Brain pericyte (primary cell): Measurements from ENCODE around the gene HUWE1.
A peak's percentile ranks its signal among the peaks of the same experiment; 100 is the strongest.

Source experiments
- DNase-seq: peaks from one replicate; pipeline ENCODE4 v3.0.0-alpha.2; 2012; ENCODE audit warnings: low read depth, low spot score

The HUWE1 gene

DNA sequence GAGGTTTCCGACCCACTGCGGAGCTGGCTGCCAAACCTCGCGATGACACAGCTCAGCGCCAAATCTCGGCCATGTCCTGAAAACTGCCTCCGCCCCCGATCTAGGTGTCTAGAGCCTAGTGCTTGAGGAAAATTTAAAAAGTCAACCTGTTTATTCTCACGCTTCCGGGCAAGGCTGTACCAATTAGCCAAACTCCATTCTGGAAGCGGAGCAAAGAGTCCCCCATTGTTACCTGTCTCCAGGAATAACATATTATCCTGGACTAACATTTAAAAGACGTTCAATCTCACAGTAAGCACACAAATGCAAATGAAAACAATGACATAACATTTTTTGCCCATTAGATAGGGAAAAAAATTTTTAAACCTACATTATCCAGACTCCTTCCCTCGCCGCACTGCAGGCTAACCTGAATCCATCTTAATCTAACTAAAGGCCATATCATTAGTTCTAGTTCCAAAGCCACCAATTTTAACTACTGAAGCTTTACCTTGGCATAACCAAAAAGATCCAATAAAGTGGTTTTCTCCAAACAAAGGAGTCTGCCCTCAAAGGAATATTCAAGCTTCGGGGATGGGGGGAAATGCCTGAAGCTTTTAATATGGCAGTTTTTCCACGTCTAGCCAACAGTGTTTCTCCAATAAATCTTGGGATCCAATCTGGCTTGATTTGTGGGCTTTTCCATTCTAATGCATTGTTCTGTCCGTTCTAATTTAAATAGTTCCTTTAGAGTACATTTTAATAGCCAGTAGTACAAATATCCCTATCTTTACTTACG, 1.9 kb downstream of the HUWE1 start:
- no peak for DNase-seq

DNA sequence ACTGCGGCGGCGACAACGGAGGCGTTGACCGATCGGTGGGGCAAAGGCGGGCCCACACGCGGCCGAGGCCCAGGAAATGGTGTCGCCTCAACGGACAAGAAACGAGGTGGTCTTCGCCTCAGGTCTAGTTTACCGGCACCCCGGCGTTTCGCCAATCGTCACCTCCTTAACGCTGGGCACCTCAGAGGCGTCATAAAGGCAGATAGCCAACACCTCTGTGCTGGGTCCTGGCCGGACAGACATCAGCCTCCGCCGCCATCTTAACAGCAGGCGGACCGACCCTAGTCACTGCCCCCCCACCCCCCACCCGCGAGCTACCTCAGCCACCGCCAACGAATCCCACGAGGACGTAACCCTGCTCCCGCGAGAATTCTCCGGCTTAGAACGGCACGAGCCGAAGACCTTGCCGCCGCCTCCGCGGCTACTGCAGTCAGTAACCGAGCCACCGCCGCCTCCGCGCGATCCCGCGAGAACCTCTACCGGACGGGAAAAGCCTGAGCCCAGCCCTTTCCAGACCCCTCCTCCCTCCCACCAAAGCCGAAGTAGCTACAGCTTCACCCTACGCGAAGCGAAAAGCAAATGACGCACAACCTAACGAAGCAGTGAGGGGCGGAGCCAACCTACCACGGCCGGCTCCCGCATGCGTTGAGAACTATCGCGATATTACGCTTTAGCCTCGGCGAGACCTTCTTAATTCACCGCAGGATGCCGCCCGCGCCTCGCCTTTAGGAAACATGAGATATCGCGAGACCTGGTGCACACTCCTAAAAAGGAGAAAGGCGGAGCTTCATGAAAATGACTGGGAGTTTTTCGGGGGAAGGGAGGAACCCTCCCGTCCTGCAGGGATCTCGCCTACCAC, 2.7 kb downstream of the HUWE1 start:
- peak; percentile 97 for DNase-seq

DNA sequence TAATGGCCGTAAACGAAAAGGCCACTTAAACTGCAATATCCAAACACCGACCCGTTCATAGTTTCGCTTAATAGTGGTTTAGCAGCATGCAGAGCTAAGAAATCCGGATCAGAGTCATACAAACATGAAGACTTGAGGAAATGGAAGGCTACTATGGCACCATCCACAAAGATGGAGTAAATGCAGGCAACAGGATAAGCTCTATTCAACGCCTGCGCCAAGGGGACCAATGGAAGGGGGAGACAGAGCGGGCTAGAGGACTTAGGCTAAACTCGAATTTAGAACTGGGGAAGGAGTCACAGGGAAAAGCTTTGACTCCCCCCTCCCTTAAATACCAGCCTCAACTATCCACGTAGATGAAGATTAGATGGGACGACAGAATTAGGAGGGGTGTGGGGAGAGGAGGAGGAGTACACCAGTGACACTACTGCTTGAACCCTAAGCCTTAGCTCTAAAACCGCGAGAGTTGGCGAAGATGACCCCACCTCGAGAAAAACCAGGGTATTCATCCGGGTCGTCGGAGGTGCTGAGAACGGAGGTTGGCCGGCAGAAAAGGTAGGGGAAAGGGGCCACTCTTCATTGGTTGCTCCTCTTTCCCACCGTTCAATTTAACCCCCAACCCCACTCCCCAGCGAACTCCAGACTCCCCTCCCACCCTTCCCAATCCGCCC, 3.5 kb downstream of the HUWE1 start:
- peak; percentile 7 for DNase-seq

DNA sequence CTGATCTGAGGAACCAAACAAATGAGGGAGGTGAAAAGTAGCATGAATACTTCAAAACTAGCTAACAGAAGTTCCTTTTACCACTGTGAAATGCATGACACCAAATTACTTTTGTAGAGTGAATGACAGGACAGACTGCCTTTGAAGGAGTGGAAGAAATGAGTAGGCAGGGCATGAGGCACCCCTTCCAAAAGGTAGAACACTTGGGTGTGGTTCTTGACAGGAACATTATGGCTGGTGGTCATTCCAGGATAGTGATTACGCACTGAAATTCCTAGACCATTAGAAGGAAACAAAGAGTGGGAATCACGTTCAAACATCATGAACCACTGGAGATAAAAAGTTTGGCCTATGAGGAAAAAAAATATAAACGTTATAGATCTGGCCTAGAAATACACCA, 4.9 kb downstream of the HUWE1 start:
- DNase-seq: no peak

DNA sequence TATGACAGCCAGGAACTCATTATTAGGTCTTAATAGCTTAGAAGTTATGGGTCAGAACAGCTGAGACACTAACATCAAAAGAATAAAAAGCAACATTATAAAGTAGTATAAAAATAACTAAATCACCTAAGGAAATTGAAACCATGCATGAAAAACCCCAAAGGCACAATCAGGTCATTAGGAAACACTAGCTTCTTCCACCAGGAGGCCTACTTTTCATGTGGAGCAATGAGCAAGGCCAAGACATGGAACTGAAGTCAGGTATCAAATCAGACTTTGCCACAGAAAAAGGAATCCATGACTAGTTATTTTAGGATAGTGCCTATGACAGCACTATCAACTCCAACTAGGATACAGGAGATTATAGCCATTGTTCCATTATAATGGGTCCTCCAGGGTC, 7.9 kb downstream of the HUWE1 start:
- DNase-seq: no peak

DNA sequence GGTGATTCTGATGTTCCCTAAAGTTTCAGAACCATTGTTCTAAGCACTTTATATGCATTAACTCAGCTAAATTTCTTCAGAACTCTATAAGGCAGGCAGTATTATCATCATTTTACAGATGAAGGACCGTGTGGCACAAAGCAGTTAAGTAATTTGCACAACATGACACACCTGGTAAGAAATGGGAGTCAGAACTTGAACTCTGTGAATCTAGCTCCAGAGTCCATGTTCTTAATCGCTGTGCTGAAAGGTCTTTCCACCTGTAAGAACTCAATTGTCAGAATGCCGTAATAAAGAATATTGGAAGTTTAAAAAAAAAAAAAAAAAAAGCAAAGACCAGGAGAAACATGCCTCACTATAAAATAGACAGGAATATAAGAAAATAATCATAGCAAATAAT, 9.2 kb downstream of the HUWE1 start:
- DNase-seq: no peak

DNA sequence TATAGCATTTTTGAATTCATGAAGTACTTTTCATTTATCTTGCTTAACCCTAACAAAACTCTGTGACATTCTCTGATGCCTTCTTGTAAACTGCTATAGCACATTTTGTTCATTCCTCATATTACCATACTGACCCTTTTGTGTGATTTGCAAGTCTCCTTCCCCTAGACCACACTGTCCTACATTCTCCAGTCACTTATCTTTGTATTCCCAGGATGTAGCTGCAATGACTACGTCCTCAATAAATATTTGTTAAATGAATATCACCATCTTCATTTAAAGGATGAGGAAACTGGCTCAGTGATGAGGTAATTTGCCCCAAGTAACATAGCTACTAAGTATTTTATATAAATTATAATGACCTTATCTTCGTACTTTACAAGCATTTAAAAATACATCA, 11.9 kb downstream of the HUWE1 start:
- DNase-seq: no peak

DNA sequence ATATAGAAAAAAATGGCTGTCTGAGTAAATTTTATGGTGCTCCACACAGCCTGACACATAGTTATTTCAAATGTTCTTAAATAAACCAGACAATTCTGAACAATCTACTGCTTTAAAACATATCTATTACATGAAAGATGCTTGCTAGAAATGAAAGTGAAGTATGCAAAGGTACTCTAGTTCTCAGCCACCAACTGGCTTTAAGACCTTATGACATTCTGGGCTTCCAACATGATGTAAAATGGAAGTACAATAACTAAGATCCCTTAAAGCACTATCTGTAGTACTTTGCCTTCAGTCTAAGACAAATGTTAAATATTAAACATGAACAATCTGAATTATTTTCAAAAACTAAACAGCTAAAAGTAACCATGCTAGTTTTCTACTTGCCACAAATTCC, 17.3 kb downstream of the HUWE1 start:
- DNase-seq: no peak

DNA sequence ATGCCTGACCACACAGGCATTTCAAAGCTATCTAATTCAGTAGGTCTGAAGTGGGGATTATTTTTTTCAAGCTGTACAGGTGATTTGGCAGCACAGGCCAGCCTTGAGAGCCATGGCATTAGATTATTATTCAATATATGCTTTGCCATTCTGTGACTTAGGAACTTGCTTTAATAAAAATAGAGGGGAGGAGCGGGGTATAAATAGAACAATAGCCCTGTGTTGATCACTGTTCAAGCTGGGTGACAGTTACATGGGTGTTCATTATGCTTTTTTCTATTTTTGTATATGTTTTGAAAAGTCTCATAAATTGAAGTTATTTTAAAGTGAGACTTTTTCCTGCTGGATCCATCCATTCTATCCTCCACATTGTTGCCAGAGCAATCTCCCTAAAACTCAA, 20.3 kb downstream of the HUWE1 start:
- DNase-seq: no peak

DNA sequence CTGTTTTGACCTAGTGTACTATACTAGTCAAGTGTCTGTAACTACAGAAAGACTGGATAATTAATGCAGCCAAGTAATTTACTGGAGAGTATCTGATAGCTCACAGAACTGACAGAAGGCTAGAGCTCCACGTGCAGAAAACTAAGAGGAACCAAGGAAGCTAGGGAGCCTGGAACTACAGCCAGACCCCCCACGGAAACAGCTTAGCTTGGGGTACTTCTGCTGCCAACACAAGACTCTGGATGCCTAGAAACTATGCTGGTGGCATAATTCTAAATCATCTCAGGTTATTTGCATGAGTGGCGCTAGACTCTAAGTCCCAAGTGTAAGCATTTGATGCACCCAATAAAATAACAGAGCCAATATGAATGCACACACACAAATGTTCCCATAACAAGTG, 26.5 kb downstream of the HUWE1 start:
- no peak for DNase-seq

DNA sequence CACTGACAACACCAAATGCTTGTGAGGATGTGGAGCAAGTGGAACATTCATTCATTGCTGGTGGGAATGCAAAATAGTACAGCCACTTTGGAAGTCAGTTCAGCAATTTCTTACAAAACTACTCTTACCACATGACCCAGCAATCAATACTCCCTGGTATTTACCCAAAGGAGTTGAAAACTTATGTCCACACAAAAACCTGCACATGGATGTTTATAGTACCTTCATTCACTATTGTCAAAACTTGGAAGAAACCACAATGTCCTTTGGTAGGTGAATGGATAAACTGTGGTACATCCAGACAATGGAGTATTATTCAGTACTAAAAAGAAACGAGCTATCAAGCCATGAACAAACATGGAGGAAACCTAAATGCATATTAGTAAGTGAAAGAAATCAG, 27.5 kb downstream of the HUWE1 start:
- DNase-seq: no peak

DNA sequence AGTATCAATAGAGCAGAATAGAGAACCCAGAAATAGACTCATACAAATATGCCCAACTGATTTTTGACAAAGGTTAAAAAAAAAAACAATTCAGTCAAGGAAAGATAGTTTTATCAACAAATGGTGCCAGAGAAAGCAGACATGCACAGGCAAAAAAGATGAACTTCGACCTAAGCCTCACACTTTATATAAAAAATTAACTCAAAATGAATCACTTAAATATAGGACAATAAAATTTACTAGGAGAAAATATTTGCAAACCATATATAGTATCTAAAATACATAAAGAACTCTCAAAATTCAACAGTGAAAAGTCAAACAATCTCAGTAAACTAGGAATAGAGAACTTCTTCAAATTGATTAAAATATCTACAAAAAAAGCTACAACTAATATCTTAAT, 29.7 kb downstream of the HUWE1 start:
- DNase-seq: no peak

DNA sequence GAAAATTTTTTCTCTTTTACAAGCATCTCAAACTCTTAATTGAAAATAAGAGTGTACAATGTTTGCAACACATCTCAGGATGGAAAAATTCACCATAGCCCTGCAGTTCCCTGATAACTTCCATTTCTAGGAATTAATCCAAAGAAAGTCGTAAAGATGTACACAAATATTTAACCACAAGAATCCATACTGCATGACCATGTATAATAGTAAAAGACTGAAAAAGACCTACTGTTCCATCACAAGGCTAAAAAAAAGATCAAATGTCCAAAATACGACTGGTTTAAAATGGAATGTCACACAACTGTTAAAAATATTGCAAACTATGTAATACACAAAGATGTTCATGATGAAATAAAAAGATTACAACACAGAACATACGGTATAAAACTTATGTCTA, 32.1 kb downstream of the HUWE1 start:
- DNase-seq: no peak

DNA sequence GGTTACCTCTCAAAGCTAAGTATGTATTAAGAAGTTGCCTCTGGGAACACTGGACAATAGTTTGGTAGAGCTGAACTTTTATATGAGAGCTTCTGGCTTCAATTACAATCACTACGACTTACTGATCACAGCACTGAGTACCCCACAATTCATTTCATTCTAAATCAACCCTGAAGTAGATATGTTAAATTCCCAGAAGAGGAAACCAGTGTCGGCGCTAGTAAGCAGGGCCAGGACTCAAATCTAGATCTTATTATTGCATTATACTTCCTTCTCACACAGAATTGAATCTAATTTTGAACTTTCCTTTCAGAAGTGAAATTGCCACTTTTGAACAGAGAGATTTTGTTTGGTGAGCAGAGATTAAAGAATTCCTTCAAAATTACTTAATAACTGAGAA, 41.8 kb downstream of the HUWE1 start:
- no peak for DNase-seq

DNA sequence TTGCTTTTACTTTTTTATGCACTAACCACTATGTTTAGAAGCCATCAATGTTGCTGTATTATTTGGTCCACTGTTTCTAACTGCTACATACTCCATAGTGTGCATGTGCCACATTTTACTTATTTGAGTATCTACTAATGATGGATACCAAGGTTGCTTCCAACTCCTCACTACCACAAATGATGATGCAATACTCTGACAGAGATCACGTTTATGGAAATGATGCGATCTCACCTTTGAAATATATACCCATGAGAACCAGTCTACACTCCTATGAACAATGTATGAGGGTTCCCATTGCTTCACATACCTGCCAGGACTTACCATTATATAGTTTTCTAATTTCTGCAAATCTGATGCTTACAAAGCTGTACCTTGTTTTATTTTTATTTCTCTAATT, 44.2 kb downstream of the HUWE1 start:
- DNase-seq: no peak

DNA sequence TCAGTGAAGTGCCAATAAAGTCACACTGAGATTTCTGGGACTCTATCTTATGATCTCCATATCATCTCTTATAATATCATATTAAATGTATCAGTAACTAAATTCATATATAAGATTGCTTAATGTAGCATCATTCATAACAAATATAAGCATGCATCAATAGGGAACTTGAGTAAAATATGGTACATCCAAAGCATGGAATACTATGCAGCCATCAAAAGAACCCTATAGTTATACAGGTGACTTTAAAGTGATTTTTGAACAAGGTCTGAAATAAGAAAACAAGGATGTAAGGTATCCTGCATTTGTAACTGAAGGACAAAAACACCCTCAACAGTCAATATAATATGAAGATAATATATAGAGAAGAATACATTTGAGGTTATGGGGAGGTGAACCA, 47.3 kb downstream of the HUWE1 start:
- DNase-seq: no peak

DNA sequence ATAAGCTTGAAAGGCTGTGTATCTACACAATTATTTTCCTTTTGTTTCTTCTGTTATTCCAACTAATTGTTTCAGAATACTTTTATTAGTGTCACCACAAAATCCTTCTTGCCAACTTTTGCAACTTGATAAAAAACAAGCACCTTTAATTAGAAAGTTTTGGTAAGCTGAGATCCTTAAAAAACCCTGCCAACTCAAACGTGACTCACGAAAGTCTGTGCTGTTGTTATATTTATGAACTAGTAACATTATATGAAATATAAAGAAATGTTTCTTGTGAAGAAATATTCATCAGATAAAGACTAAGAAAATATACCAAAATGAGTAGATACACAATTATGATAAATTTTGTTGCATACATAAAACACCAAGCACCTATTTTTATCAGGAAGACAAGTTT, 49.0 kb downstream of the HUWE1 start:
- no peak for DNase-seq

DNA sequence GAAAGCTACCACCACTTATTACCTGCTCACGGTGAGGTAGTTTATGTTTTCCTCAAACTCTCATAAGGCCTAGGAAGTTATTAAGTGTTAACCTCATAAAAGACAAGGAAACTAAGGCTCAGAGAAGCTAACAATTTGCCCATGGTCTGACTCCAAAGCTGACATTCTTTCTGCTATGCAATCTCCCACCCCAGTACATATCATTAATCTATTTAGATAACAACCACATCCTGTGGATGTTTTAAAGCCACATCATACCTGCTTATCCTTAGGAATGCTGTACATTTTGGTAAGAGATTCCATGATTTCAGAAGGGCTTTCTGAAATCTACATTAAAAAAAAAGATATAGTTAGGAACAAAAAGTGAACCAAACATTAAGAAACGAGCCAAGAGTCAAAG, 55.4 kb downstream of the HUWE1 start:
- no peak for DNase-seq

DNA sequence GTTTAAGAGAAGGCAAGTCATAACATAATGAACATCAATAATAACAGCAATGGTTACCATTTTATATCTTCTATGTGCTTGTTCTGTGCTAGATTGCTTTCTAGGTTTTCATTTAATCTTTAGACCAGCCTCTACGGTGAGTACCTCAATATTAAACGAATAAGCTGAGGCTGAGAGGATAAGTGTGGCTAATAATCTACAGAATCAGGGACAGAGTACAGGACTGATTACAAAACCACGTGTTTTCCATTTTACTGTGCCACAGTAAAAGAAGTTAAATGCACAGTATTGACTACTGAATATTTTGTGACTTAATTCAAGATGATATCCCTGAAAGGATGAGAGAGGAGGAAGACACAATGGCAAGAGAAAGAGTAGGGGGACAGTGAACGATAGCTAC, 56.3 kb downstream of the HUWE1 start:
- no peak for DNase-seq

DNA sequence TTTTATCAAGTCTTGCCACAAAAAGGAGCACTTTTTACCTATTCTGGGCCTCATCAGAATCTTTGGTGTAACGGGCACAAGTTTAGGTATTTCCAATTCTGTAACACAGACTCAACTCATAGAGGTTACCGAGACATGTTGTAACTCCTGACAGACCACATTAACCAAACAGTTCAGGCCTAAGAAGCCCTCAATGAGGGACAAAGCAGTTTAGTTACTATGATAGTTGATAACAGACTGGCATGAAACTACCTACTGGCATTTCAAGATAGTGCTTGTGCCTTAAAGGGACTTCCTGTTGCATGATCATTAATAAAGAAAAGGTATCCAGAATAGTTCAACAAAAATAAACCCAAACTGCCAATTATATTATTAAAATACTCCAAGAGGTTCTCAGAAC, 64.1 kb downstream of the HUWE1 start:
- no peak for DNase-seq

DNA sequence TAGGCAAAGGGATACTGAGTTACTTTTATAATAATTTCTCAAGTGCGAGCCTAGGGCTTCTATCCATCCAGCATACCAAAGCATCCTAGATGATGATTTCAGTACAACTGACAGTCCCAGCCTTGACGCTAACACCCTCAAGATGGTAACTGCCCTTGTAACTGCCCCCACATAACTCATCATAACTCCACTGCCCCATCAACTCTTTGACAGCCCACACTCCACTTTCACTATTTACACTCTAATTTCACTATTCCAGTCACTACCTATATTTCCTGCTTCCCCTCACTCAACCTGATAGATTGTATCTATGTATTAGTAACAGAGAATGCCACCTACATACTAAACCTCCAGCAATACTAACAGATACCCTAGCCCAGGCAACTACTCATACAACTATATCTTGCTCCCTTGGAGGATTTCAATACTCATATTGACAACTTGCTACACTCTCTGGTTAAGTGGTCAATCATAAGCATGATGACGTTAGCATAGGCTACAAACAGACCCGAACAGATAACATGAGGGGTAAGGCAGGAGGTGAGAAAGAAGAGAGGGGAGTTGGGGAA, 65.0 kb downstream of the HUWE1 start:
- no peak for DNase-seq

DNA sequence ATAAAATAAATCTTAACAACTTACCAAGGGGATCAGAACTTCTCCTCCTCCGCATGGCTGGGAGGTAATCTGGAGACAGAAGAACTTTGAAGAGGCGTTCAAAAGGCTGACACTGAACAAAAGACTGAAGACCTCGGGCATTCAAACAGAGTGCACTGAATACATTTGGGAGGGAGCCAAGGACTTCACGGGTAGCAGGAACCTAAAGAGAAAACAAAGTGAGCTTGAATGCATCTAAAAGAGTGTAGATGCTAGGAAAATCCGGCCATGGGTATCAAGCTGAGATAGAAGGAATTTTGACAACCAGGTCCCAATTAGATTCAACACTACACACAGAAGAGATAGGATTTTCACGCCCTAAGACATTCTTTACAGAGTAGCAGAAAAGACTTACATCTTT, 69.6 kb downstream of the HUWE1 start:
- DNase-seq: no peak
